ENCODE measurements around the gene MSANTD4.
"Not testable (repeated sequence)": the region's sequence is repeated elsewhere in the genome, so short reads cannot be mapped to it uniquely, and the experiment has no call there.

MSANTD4 gene

DNA sequence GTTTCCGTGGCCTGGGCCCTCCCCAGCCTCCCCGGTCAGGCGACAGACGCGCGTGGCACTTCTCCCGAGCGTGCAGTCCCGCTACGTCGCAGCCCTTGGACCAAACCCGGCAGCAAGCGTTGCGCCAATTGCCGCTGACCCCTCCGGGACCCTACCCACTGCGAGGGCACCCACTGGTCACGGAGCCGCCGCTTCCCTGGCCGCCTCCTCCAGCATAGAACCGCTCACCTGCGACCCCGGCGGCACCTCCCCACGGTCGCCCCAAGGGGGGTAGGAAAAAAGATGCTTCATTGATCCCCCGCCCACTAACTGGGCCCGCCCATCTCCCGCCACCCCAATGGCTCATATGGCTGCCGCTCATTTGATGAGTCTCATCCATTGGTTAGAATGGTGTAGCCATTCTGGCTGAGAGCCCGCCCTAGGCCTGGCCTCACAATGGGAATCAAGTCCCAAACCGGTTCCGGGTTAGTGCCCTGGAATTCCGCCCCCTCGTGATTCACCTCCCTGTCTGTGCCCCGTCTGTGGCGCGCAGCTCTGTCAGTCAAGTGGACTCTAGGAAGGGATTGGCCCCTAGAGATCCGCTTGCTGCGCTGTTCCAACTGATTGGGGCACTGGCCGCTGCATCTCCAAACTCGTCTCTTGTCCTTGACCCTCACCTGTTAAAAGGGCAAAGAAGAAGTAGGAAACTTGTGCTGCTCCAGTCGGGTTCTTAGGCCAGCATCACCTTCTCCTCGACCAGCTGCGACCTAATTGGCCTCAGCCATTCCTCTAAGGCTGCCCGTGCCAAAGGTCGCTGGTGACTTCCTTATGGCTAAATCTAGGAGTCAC lies at the start of gene MSANTD4:
MSANTD4 (minus strand) TSS at position 274 of the 828 bp plus-strand sequence. CDS start 11,323 bp downstream, outside the sequence.
- H3K4me3 ChIP-seq (ENCODE audit: low read depth, low read length), result peak within 1 kb of the TSS; percentile 76
- TF ChIP-seq, protein P1, sequence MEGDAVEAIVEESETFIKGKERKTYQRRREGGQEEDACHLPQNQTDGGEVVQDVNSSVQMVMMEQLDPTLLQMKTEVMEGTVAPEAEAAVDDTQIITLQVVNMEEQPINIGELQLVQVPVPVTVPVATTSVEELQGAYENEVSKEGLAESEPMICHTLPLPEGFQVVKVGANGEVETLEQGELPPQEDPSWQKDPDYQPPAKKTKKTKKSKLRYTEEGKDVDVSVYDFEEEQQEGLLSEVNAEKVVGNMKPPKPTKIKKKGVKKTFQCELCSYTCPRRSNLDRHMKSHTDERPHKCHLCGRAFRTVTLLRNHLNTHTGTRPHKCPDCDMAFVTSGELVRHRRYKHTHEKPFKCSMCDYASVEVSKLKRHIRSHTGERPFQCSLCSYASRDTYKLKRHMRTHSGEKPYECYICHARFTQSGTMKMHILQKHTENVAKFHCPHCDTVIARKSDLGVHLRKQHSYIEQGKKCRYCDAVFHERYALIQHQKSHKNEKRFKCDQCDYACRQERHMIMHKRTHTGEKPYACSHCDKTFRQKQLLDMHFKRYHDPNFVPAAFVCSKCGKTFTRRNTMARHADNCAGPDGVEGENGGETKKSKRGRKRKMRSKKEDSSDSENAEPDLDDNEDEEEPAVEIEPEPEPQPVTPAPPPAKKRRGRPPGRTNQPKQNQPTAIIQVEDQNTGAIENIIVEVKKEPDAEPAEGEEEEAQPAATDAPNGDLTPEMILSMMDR (IDR thresholded peaks at IDR 0.05; ENCODE audit: low read depth, low read length, missing control alignments), result no peak
- in situ Hi-C loops (cut with HindIII; ENCODE audit: low sequenced_read_pairs), result no loop called here
- peak; percentile 99 for DNase-seq (ENCODE audit: low read depth)

DNA sequence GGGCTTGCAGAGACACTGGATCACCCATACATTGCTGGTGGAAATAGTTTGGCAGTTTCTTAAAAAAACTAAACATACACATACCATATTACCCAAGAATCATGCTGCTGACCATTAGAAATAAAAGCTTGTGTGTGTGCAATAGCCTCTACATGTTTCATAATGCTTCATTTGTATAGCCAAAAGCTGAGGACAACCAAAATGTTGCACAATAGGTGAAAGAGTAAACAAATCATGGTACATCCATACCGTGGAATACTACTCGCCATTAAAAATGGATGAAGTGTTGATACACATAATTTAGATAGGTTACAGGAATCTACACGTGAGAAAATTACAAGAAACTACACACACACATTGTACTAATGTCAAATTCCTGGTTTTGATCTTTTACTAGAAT lies 48.6 kb upstream of the MSANTD4 start:
- H3K4me3 ChIP-seq (ENCODE audit: low read depth, low read length), result no peak overlapping the region
- DNase-seq (ENCODE audit: low read depth), result no peak
- TF ChIP-seq, protein P1 (IDR thresholded peaks at IDR 0.05; ENCODE audit: low read depth, low read length, missing control alignments), result no peak
- in situ Hi-C loops (cut with HindIII; ENCODE audit: low sequenced_read_pairs), result no loop called here

DNA sequence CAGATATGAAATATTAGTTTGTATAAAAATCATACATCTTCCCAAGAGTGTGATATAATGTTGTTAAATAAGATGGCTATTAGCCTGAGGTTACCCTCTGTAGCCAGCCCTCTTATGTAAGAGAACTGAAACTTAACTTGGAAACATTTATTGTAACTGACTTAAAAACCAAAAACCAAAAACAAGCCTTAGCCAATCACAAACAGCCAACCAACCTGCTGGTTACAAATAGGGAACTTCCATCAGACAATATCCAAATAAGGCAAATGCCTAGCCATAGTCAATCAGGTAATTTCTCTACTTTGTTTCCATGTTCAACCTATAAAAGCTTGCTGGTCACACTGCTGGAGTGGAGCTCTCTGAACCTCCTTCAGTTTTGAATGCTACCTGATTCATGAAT lies 41.0 kb upstream of the MSANTD4 start:
- no peak for DNase-seq (ENCODE audit: low read depth)
- H3K4me3 ChIP-seq (ENCODE audit: low read depth, low read length), result no peak overlapping the region
- TF ChIP-seq, protein P1 (IDR thresholded peaks at IDR 0.05; ENCODE audit: low read depth, low read length, missing control alignments), result no peak
- in situ Hi-C loops (cut with HindIII; ENCODE audit: low sequenced_read_pairs), result no loop called here

DNA sequence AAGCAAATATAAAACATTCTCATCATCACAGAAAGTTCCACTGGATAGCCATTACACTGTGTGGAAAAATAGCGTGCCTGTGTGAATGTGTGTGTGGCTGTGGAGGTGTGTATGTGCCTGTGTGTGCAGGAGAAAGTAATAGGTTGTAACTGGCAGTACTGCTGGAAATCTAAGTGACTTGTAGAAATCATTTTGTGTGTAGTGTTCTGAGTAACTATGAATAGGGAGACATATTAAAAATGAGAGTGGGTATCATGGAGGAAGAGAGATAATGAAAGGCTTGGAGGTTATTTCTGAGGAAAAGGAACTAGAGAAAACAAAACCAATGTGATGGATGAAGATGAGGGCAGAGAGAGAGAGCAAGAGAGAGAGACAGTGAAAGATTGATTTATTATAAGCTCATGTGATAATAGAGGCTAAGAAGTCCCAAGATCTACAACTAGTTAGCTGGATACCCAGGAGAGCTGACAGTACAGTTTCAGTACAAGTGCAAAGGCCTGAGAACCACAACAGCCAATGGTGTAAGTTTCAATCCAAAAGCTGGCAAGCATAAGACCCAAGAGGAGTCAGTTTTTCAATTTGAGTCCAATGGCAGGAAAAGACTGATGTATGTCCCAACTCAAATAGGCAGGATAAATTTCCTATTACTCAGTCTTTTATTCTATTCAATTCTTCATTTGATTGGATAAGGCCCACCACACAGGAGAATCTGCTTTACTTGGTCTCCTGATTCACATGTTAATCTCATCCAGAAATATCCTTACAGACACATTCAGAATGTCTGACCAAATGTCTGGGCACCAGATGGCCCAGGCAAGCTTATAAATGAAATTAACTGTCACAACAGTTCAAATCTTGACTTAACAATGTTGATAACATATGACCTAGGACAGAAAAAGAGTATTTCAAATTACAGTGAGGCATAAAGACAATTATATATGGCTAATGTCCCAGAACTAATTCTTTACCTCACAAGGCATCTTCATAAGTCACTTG lies 40.2 kb upstream of the MSANTD4 start:
- DNase-seq (ENCODE audit: low read depth), result no peak
- TF ChIP-seq, protein P1 (IDR thresholded peaks at IDR 0.05; ENCODE audit: low read depth, low read length, missing control alignments), result no peak
- in situ Hi-C loops (cut with HindIII; ENCODE audit: low sequenced_read_pairs), result no loop called here
- H3K4me3 ChIP-seq (ENCODE audit: low read depth, low read length), result no peak overlapping the region

DNA sequence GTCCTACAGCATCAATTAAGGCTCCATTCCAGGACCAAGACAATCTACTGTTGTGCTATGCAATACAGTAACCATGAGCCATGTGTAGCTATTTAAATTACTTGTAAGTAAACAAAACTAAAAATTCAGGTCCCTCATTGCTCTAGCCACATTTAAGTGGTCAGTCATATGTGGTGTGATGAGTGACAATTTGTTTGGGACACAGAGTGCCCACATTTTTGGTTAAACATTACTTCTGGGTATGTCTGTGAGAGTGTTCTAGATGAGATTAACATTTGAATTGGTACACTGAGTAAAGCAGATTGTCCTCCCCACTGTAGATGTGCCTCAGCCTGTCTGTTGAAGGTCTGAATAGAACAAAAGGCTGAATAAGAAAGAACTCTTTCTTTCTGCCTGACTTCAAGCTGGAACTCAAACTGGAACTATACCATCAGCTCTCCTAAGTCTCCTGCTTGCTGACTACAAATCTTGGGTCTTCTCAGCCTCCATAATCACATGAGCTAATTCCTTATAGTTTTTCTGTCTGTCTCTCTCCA lies 39.3 kb upstream of the MSANTD4 start:
- TF ChIP-seq, protein P1 (IDR thresholded peaks at IDR 0.05; ENCODE audit: low read depth, low read length, missing control alignments), result no peak
- H3K4me3 ChIP-seq (ENCODE audit: low read depth, low read length), result no peak overlapping the region
- in situ Hi-C loops (cut with HindIII; ENCODE audit: low sequenced_read_pairs), result no loop called here
- no peak for DNase-seq (ENCODE audit: low read depth)

DNA sequence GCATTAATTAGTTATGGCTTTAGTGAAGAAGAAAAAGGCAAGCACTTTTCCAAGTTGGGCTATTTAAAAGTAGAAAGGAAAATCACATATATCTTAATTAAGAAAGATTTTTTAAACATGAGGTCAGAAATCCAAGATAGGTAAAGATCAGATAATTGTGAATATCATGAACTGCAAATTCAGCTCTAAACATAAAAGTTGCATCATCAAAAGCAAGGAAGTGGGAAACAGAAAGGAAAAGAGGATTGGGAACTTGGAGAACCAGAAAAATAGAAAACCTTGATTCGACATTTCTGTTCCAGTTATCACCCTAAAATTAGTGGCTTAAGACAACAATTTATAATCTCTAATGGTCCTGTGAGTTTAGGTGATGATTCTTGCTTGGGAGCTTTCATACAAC lies 37.6 kb upstream of the MSANTD4 start:
- DNase-seq (ENCODE audit: low read depth), result no peak
- in situ Hi-C loops (cut with HindIII; ENCODE audit: low sequenced_read_pairs), result no loop called here
- no peak overlapping the region for H3K4me3 ChIP-seq (ENCODE audit: low read depth, low read length)
- TF ChIP-seq, protein P1 (IDR thresholded peaks at IDR 0.05; ENCODE audit: low read depth, low read length, missing control alignments), result no peak

DNA sequence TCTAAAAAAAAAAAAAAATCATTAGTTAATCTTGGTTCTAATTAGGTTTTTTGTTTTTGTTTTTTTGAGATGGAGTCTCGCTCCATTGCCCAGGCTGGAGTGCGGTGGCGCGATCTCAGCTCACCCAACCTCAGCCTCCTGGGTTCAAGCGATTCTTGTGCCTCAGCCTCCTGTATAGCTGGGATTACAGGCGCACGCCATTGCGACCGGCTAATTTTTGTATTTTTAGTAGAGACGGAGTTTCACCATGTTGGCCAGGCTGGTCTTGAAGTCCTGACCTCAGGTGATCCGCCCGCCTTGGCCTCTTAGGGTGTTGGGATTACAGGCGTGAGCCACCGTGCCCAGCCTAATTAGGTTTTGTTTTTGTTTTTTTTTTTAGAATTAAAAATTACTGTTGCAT lies 36.3 kb upstream of the MSANTD4 start:
- in situ Hi-C loops (cut with HindIII; ENCODE audit: low sequenced_read_pairs), result not testable (repeated sequence)

More for the DNA sequence above, 36.3 kb upstream of the MSANTD4 start:
- DNase-seq (ENCODE audit: low read depth); H3K4me3 ChIP-seq (ENCODE audit: low read depth, low read length): not testable (repeated sequence)
